GM19035 (cell line): Measurements from ENCODE around the gene YEATS4.

Experiments
- ATAC-seq: cut with Tn5 transposase; IDR thresholded peaks from one replicate; pipeline ENCODE4 v1.9.1; 2021; ENCODE audit not compliant: unreplicated experiment

The YEATS4 gene

DNA sequence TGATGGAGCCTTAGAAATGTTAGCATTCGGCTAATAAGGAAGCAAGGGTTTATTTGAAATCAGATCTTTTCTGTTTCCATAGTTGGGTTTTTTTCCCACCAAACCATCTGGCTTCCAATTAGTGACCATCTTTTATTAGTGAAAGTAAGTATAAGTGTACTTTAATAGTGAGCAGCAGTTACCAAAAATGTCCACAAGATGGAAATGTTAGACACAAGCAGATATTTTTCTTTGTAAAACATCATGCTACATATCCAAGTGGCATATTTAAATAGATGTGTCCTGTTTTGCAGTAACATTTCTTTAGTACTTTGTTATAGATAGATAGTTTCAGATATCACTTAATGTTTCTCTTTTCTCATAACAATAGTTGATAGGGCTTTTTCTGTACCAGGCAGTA is 28.8 kb downstream of the YEATS4 start:
- ATAC-seq = no peak

GRCh38 chr12:69389831-69390230 is 30.3 kb downstream of the YEATS4 start:
- ATAC-seq = no peak

DNA sequence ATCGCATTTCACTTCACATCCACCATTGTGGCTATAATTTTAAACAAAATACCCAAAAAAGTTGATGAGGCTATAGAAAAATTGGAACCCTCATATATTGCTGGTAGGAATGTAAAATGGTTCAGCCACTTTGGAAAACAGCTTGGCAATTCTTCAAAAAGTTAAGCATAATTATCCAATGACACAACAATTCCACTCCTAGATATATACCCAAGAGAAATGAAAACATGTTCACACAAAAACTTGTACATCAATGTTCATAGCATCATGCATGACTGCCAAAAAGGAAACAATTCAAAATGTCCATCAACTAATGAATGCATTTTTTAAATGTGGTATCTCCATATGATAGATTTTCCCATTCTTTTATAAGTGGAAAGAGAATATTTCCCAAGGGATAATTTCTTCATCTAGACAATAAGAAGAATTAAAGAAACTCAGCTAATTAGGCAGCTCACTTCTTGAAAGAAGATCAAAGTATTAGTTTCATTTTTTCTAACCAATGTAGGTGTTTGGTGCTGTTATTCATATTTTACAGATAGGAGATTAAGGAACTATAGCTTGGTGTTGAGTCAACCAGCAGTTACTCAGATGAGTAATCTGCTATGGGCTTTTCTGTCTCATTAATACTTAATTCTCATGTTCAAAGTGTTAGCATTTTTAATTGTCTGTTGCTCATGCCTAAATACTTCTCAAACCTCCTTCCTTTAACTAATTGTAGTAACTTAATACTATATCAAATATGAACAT is 32.8 kb downstream of the YEATS4 start:
- ATAC-seq = no peak

DNA sequence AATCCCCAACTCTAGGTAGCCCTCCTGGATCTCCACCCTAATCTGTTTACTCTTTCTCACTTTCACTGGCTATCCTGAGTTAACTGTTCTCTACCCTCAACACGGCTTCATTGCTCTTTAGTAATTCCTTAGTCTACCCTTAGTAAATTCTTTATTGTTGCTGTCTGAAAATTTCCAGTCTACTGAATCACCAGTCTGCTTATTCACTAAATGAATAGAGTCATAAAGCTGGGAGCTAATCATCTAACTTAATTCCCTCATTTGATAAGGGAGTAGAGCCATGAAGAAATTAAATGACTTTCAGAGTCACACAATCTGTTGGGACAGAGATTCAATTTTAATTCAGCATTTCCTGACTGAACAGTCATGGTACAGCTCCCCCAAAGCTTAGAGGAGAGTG is 36.5 kb downstream of the YEATS4 start:
- no peak for ATAC-seq

DNA sequence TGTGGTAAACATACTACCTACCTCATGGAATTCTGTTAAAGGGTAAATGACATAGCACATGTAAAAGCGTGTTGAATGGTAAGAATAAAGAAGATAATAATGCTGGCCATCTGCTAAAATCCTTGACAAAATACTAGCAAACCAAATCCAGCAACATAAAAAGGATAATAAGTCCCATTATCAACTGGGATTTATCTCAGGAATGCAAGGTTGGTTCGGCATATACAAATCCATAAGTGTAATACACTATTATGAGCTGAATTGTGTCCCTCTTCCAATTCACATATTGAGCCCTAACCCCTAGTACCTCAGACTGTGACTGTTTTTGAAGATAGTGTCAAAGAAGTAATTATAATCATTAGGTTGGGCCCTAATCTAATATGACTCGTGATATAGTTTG is 37.4 kb downstream of the YEATS4 start:
- no peak for ATAC-seq

GRCh38 chr12:69397978-69398377 is 38.4 kb downstream of the YEATS4 start:
- no peak for ATAC-seq

- ATAC-seq = no peak
Measured at GRCh38 chr12:69401940-69402339, 42.4 kb downstream of the YEATS4 start.

DNA sequence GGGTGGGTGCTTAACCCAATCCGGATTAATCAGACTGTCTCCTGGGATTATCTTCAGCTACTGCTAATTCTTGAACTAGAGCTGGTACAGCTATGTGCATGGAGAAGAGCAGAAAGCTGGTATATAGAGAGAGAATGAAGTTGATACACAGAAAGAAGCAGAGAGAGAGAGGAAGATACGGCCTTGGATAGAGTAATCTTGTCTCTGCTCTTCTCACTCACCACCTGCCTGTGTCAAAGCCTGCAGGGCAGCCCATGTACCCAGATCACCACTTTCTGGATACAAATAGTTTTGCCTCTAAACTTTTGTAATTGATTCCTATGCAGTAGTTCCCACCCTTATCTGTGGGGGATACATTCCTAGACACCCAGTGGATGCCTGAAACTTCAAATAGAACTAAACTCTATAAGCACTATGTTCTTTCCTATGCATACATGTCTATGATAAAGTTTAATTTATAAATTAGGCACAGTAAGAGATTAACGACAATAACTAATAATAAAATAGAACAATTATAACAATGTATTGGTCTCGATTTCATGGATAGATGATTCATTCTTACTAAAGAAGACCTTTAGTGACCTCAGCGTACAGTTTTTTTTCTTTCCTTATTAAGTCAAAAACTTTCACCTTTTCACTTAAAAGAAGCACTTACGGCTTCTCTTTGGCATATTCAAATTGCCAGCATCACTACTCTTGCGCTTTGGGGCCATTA is 45.5 kb downstream of the YEATS4 start:
- no peak for ATAC-seq

DNA sequence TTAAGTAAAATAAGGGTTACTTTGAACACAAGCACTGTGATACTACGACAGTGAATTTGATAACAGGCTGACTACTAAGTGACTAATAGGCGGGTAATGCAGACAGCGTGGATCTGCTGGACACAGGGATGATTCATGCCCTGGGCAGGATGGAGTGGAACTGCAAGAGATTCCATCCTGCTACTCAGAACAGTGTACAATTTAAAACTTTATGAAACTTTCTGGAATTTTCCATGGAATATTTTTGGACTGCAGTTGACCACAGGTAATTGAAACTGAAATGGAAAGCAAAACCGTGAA is 46.0 kb downstream of the YEATS4 start:
- no peak for ATAC-seq

DNA sequence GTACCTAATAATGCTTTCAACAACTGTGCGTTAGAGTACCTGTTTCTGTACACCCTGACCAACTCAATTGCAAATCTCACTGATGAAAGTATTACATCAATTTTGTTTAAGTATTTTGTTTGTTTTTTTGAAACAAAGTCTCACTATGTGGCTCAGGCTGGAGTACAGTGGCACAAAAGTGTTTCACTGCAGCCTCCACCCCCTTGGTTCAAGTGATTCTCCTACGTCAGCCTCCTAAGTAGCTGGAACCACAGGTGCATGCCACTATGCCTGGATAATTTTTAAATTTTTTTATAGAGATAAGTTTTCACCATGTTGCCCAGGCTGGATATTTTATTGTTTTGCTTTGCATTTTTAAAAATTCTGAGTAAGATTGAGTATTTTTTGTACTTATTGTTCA is 46.7 kb downstream of the YEATS4 start:
- no peak for ATAC-seq

- no peak for ATAC-seq
Measured at GRCh38 chr12:69410571-69410970, 51.0 kb downstream of the YEATS4 start.

GRCh38 chr12:69412655-69413054 is 53.1 kb downstream of the YEATS4 start:
- ATAC-seq = no peak

- no peak for ATAC-seq
Measured at GRCh38 chr12:69415471-69416275, 56.1 kb downstream of the YEATS4 start.

DNA sequence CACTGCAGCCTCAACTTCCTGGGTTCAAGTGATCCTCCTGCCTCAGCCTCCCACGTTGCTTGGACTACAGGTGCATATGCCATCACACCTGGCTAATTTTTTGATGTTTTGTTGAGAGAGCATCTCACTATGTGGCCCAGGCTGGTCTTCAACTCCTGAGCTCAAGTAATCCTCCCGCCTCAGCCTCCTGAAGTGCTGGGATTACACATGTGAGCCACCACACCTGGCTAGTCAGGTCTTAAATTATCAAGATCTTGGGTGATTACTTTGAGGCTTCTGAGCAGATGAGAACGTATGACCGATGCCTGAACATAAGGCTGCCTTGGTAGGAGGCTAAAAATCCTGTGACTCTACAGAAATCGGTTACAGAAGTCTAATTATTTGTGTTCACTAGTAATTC is 57.7 kb downstream of the YEATS4 start:
- ATAC-seq = no peak

DNA sequence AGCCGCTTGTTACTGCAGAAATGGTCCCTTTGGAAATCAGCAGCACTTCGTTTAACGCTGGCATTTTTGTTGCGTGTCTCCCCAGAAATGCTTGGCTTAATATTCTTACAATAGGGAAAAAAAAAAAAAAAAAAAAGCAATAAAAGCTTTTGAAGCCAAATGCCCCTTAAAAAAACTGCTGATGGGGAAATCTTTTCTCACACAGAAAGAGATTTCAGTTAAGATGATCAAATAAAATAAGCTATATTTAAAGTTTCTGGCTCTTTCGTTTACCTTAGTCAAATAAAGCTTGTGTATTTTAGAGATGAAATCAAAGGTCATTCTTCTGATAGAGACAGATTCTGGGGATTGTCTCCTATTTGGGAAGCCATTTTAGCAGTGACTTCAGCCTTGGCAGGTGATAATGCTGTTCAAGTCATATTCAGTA is 58.2 kb downstream of the YEATS4 start:
- no peak for ATAC-seq

- no peak for ATAC-seq
Measured at GRCh38 chr12:69419701-69420100, 60.2 kb downstream of the YEATS4 start.

- ATAC-seq = no peak
Measured at GRCh38 chr12:69421548-69421947, 62.0 kb downstream of the YEATS4 start.

GRCh38 chr12:69423037-69423905 is 63.7 kb downstream of the YEATS4 start:
- no peak for ATAC-seq

DNA sequence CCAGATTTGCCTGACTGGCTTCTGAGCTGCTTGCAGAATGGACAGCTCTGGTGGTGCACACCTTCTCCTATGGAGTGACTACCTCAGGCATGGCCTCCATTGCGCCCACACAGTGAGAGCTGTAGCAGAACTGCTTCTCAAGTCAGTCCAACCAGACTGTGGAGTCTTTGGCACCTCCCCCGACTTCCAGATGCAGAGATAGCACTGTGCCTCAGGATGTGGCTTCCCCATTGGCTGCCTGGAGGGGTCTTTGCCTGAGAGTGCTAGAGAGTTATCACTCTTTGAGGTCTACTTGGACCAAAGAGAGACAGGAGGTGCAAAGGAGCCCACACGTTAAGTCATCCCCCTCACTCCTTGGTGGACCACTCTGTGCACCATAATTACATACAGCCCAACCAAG is 65.9 kb downstream of the YEATS4 start:
- no peak for ATAC-seq

DNA sequence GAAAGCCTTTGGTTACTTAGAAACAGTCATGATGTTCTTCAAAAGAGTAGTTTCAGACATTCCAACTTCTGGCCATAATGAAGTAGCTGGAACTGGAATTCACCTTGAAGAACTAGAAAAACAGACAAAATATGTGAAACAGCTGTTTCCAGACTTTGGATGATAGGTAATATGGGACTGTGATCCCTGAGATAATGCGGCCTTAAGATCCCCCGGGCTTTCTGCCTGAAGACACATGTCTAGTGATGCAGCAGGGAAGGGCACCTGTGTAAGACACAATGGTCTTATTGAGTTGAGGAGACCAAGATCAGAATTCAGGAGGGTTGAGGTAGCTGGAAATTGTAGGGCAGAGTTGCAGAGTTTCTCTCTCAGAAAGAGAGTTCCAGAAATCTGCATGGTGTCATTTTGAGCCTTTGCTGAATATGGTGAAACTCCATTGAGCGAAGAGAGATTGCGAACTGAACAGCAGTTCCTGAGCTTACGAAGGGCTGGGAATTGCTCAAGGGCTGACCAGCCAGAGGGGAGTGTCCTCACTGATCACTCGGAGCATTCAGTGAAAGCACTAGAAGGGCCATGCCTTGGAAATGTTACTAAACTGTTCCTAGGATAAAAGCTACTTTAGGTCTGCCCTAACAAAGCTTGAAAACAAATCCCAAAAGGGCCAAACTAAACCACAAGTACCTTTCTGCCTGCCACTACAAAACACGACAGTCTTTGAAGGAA is 69.0 kb downstream of the YEATS4 start:
- ATAC-seq = no peak
